H9 (cell line): ENCODE data around the gene PLCH2. TPM values are rescaled to one million over a fixed set of nuclear protein-coding genes. Genes with fewer than 3 reads are reported as not detected.

Experiments
- DNase-seq: peaks from one replicate; pipeline ENCODE4 v3.0.0-alpha.2; 2017
- H2AFZ ChIP-seq: one replicate; pipeline ENCODE4 v1.6.1; 2013; ENCODE audit warnings: mild to moderate bottlenecking, low read length, control low read depth, moderate library complexity
- H2AK5ac ChIP-seq: 2 replicates; pipeline ENCODE4 v1.6.1; 2013; ENCODE audit warnings: low read length, control low read depth, mixed read lengths; ENCODE audit not compliant: insufficient read length
- H2BK120ac ChIP-seq: one replicate; pipeline ENCODE4 v1.6.1; 2013; ENCODE audit warnings: low read depth, mild to moderate bottlenecking, low read length, control low read depth, inconsistent platforms; ENCODE audit not compliant: poor library complexity, severe bottlenecking
- H2BK12ac ChIP-seq: 2 replicates; pipeline ENCODE4 v1.6.1; 2013; ENCODE audit warnings: low read length, control low read depth, mixed read lengths, low read depth; ENCODE audit not compliant: insufficient read length
- H2BK15ac ChIP-seq: 2 replicates; pipeline ENCODE4 v1.6.1; 2013; ENCODE audit warnings: low read depth, low read length, control low read depth
- H2BK20ac ChIP-seq: one replicate; pipeline ENCODE4 v1.6.1; 2013; ENCODE audit warnings: low read depth, mild to moderate bottlenecking, low read length, control low read depth, inconsistent platforms; ENCODE audit not compliant: poor library complexity, severe bottlenecking
- H2BK5ac ChIP-seq: 2 replicates; pipeline ENCODE4 v1.6.1; 2013; ENCODE audit warnings: low read length, control low read depth, mixed read lengths; ENCODE audit not compliant: insufficient read length
- H3K14ac ChIP-seq: 2 replicates; pipeline ENCODE4 v1.6.1; 2013; ENCODE audit warnings: low read length, control low read depth; ENCODE audit not compliant: insufficient read depth
- H3K18ac ChIP-seq: 2 replicates; pipeline ENCODE4 v1.6.1; 2013; ENCODE audit warnings: low read depth, mild to moderate bottlenecking, mixed read lengths, low read length, control low read depth; ENCODE audit not compliant: insufficient read length
- H3K23ac ChIP-seq: 2 replicates; pipeline ENCODE4 v1.6.1; 2013; ENCODE audit warnings: low read length, control low read depth, mixed read lengths, low read depth; ENCODE audit not compliant: insufficient read length
- H3K23me2 ChIP-seq: 2 replicates; pipeline ENCODE4 v1.6.1; 2013; ENCODE audit warnings: low read depth, mild to moderate bottlenecking, mixed read lengths, low read length, control low read depth; ENCODE audit not compliant: insufficient read length, poor library complexity, severe bottlenecking
- H3K27ac ChIP-seq: 2 replicates; pipeline ENCODE4 v1.5.1; 2013; ENCODE audit warnings: low read length, control low read depth, mixed read lengths, low read depth; ENCODE audit not compliant: insufficient read length
- H3K27me3 ChIP-seq: 2 replicates; pipeline ENCODE4 v1.6.1; 2013; ENCODE audit warnings: low read length, control low read depth, inconsistent platforms; ENCODE audit not compliant: insufficient read depth
- H3K4ac ChIP-seq: 2 replicates; pipeline ENCODE4 v1.6.1; 2013; ENCODE audit warnings: low read depth, mild to moderate bottlenecking, control low read depth, inconsistent platforms, low read length, moderate library complexity
- H3K4me1 ChIP-seq: 2 replicates; pipeline ENCODE4 v1.6.1; 2013; ENCODE audit warnings: low read length, control low read depth, inconsistent platforms; ENCODE audit not compliant: insufficient read depth
- H3K4me2 ChIP-seq: 2 replicates; pipeline ENCODE4 v1.6.1; 2013; ENCODE audit warnings: low read length, control low read depth, mixed read lengths; ENCODE audit not compliant: insufficient read length, insufficient read depth
- H3K56ac ChIP-seq: 2 replicates; pipeline ENCODE4 v1.6.1; 2013; ENCODE audit warnings: low read depth, mild to moderate bottlenecking, mixed read lengths, low read length, control low read depth; ENCODE audit not compliant: insufficient read length
- H3K79me1 ChIP-seq: 2 replicates; pipeline ENCODE4 v1.6.1; 2013; ENCODE audit warnings: low read depth, mild to moderate bottlenecking, moderate library complexity, low read length, control low read depth, inconsistent platforms; ENCODE audit not compliant: insufficient read depth, poor library complexity, severe bottlenecking
- H3K79me2 ChIP-seq: 2 replicates; pipeline ENCODE4 v1.6.1; 2013; ENCODE audit warnings: low read length, control low read depth, inconsistent platforms; ENCODE audit not compliant: insufficient read depth
- H3K9ac ChIP-seq: 2 replicates; pipeline ENCODE4 v1.6.1; 2013; ENCODE audit warnings: low read length, control low read depth, mixed read lengths; ENCODE audit not compliant: insufficient read length; ENCODE audit errors: extremely low read depth
- H3K9me3 ChIP-seq: one replicate; pipeline ENCODE4 v1.6.1; 2013; ENCODE audit warnings: low read depth, low read length, inconsistent platforms; ENCODE audit not compliant: control insufficient read depth
- H3T11ph ChIP-seq: one replicate; pipeline ENCODE4 v1.6.1; 2013; ENCODE audit warnings: mild to moderate bottlenecking, low read length, control low read depth, inconsistent platforms
- H4K20me1 ChIP-seq: one replicate; pipeline ENCODE4 v1.6.1; 2013; ENCODE audit not compliant: control insufficient read depth, insufficient read length, insufficient read depth
- H4K5ac ChIP-seq: 2 replicates; pipeline ENCODE4 v1.6.1; 2013; ENCODE audit warnings: low read depth, mild to moderate bottlenecking, mixed read lengths, low read length, control low read depth; ENCODE audit not compliant: insufficient read length
- H4K8ac ChIP-seq: replicated peaks from 2 replicates; pipeline ENCODE4 v1.6.1; 2013; ENCODE audit warnings: low read length, control low read depth, mixed read lengths, low read depth; ENCODE audit not compliant: insufficient read length
- H4K91ac ChIP-seq: 2 replicates; pipeline ENCODE4 v1.6.1; 2013; ENCODE audit warnings: low read depth, mild to moderate bottlenecking, moderate library complexity, mixed read lengths, low read length, control low read depth; ENCODE audit not compliant: insufficient read length
- H3K27ac Mint-ChIP-seq, 3 experiments: 2 replicates in 2 of 3; 3 replicates in 1 of 3; pipeline ENCODE4 v1.8.0; 2020 to 2021; ENCODE audit warnings: mixed read lengths in 3 of 3, mild to moderate bottlenecking in 1 of 3, moderate library complexity in 1 of 3
- H3K27me3 Mint-ChIP-seq: 2 replicates; pipeline ENCODE4 v1.8.0; 2021; ENCODE audit warnings: low read depth, mild to moderate bottlenecking, moderate library complexity, mixed read lengths
- H3K36me3 Mint-ChIP-seq, 3 experiments: 2 replicates in 2 of 3; 3 replicates in 1 of 3; pipeline ENCODE4 v1.8.0; 2020 to 2021; ENCODE audit warnings: low read depth in 3 of 3, mixed read lengths in 3 of 3; ENCODE audit not compliant: insufficient read depth in 1 of 3
- H3K4me1 Mint-ChIP-seq, 2 experiments: 2 replicates each; pipeline ENCODE4 v1.8.0; 2020; ENCODE audit warnings: mixed read lengths in 2 of 2
- H3K4me3 Mint-ChIP-seq, 2 experiments: 2 replicates in 1 of 2; 3 replicates in 1 of 2; pipeline ENCODE4 v1.8.0; 2020 to 2021; ENCODE audit warnings: mild to moderate bottlenecking in 2 of 2, mixed read lengths in 2 of 2, moderate library complexity in 1 of 2
- H3K9me3 Mint-ChIP-seq, 2 experiments: 2 replicates in 1 of 2; 3 replicates in 1 of 2; pipeline ENCODE4 v1.8.0; 2020; ENCODE audit warnings: mild to moderate bottlenecking in 2 of 2, mixed read lengths in 2 of 2, moderate library complexity in 1 of 2
- CTCF ChIP-seq: fragments of 200-600 bp; sonication (generic); conservative IDR thresholded peaks from 3 replicates; pipeline ENCODE4 v1.8.0; 2021; ENCODE audit warnings: antibody characterized with exemption, mild to moderate bottlenecking
- WGBS: extraction: QIAGEN DNeasy Blood & Tissue Kit; methylation state at CpG from one replicate; pipeline ENCODE4 v1.1.7; 2013; ENCODE audit warnings: missing lambda C conversion rate, low lambda C conversion rate, mixed read lengths; ENCODE audit not compliant: insufficient read length; ENCODE audit errors: extremely low coverage; 5-methylcytosine and 5-hydroxymethylcytosine counted together
- total RNA-seq: library from RNA; stranded (reverse); gene quantifications from 2 replicates; pipeline ENCODE4 v1.2.1, GENCODE V29; 2021

Gene PLCH2
- total RNA-seq, 1 experiment from 2014 or later = 0.09 TPM

GRCh38 chr1:2496087-2496622, 20.1 kb downstream of the PLCH2 start:
- Histone ChIP-seq H4K91ac (no peak overlapping the region), H3K79me1 (no peaks in the 10 kb centered on the region), H3K9me3 (no peaks in the 10 kb centered on the region), H3K23ac (no peak overlapping the region), H2AK5ac (no peak overlapping the region), H3K4me2 (no peak overlapping the region), H3K27me3 (no peaks in the 10 kb centered on the region), H2BK12ac (no peak overlapping the region), H4K5ac (no peak overlapping the region), H3K4me1 (no peaks in the 10 kb centered on the region), H4K8ac (no peak overlapping the region), H3K18ac (no peak overlapping the region), H2BK120ac (no peak overlapping the region), H2BK20ac (no peak overlapping the region), H2BK5ac (no peak overlapping the region), H3K9ac (no peak overlapping the region), H3K27ac (no peak overlapping the region), H4K20me1 (no peaks in the 10 kb centered on the region), H3K14ac (no peak overlapping the region), H3K4ac (no peak overlapping the region), H3T11ph (no peak overlapping the region), H3K79me2 (no peaks in the 10 kb centered on the region), H3K23me2 (no peaks in the 10 kb centered on the region), H2AFZ (no peak overlapping the region), H3K56ac (no peak overlapping the region), H2BK15ac (no peak overlapping the region)
- Mint-ChIP-seq H3K27ac (no peak overlapping the region), H3K9me3 (no peaks in the 10 kb centered on the region), H3K36me3 (no peaks in the 10 kb centered on the region), H3K4me1 (0 out of 4 replicates have a peak, but pooled peaks cover 0 to 3% of the 10 kb centered on the region in 2 experiments), H3K4me3 (no peak overlapping the region), H3K27me3 (peaks cover 25% of the 10 kb centered on the region)
- DNase-seq = no peak
- TF ChIP-seq CTCF = no peak
- WGBS = no CpG with 5 or more reads among the region's 28 CpGs
